Measurements from ENCODE around the gene TTLL9. TPM values are rescaled to one million over a fixed set of nuclear protein-coding genes. Genes with fewer than 3 reads are reported as not detected.

Gene TTLL9
- total and polyA plus RNA-seq, 8 donors, result 0.15 to 0.43 (median 0.18) TPM; not detected in 5

GRCh38 chr20:31870726-31871617 lies 538 bp downstream of the TTLL9 start:
- WGBS, 5 donors, result 6 to 13% (median 9%) methylated on average over 15 to 24 of the region's 24 CpGs
- TF ChIP-seq, protein P1, sequence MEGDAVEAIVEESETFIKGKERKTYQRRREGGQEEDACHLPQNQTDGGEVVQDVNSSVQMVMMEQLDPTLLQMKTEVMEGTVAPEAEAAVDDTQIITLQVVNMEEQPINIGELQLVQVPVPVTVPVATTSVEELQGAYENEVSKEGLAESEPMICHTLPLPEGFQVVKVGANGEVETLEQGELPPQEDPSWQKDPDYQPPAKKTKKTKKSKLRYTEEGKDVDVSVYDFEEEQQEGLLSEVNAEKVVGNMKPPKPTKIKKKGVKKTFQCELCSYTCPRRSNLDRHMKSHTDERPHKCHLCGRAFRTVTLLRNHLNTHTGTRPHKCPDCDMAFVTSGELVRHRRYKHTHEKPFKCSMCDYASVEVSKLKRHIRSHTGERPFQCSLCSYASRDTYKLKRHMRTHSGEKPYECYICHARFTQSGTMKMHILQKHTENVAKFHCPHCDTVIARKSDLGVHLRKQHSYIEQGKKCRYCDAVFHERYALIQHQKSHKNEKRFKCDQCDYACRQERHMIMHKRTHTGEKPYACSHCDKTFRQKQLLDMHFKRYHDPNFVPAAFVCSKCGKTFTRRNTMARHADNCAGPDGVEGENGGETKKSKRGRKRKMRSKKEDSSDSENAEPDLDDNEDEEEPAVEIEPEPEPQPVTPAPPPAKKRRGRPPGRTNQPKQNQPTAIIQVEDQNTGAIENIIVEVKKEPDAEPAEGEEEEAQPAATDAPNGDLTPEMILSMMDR (IDR thresholded peaks at IDR 0.05), result no peak
- TF ChIP-seq POLR2AphosphoS5 (IDR thresholded peaks at IDR 0.05), result no peak
- TF ChIP-seq POLR2A (IDR thresholded peaks at IDR 0.05), result no peak
- no peak for TF ChIP-seq EP300 (IDR thresholded peaks at IDR 0.05)

GRCh38 chr20:31871618-31871954 lies 1.2 kb downstream of the TTLL9 start:
- peaks cover 0 to 27% (median 20%) of the 10 kb centered on the region in 3 donors for H3K27me3 ChIP-seq
- no peak overlapping the region for H3K27ac ChIP-seq
- 85 to 98% (median 96%) methylated on average over 1 of the region's 1 CpG for WGBS, 5 donors
- no peak for DNase-seq
- intact Hi-C loops (cut with DNase I; ENCODE audit: low total_unique reads), result no loop called here
- no peak overlapping the region for H3K4me3 ChIP-seq
- H3K9me3 ChIP-seq, result no peaks in the 10 kb centered on the region
- peaks cover 6 to 24% (median 23%) of the 10 kb centered on the region in 4 donors for H3K4me1 ChIP-seq
- TF ChIP-seq EP300 (IDR thresholded peaks at IDR 0.05) (no peak), POLR2A (IDR thresholded peaks at IDR 0.05) (no peak), POLR2AphosphoS5 (IDR thresholded peaks at IDR 0.05) (no peak)
- TF ChIP-seq, protein P1 (IDR thresholded peaks at IDR 0.05), result no peak
- H3K36me3 ChIP-seq, result no peaks in the 10 kb centered on the region

More at GRCh38 chr20:31870726-31871617, 538 bp downstream of the TTLL9 start:
- no peaks in the 10 kb centered on the region for H3K36me3 ChIP-seq
- peaks cover 6 to 24% (median 23%) of the 10 kb centered on the region in 4 donors for H3K4me1 ChIP-seq
- peak overlapping the region; percentile 39 to 76 (median 69) for H3K27ac ChIP-seq
- no peaks in the 10 kb centered on the region for H3K9me3 ChIP-seq
- peak overlapping the region; percentile 60 to 93 (median 72) for H3K4me3 ChIP-seq
- peak; percentile 35 to 77 for DNase-seq
- intact Hi-C loops (cut with DNase I; ENCODE audit: low total_unique reads), result no loop called here
- H3K27me3 ChIP-seq, result peaks cover 0 to 27% (median 20%) of the 10 kb centered on the region in 3 donors

DNA sequence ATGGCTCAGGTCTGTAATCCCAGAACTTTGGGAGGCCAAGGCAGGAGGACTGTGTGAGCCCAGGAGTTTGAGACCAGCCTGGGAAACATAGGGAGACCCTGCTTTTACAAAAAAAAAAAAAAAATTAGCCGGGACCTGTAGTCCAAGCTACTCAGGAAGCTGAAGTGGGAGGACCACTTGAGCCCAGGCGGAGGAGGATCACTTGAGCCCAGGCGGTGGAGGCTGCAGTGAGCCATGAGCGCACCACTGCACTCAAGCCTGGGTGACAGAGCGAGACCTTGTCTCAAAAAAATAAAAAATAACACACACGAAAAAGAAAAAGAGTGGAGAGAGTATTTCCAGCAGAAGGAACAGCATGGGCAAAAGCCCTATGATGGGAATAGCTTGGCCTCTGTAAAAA lies 2.0 kb downstream of the TTLL9 start:
- peaks cover 6 to 24% (median 23%) of the 10 kb centered on the region in 4 donors for H3K4me1 ChIP-seq
- intact Hi-C loops (cut with DNase I; ENCODE audit: low total_unique reads), result no loop called here
- H3K9me3 ChIP-seq, result no peaks in the 10 kb centered on the region
- no peak overlapping the region for H3K27ac ChIP-seq
- H3K27me3 ChIP-seq, result peaks cover 0 to 27% (median 20%) of the 10 kb centered on the region in 3 donors
- no peak overlapping the region for H3K4me3 ChIP-seq
- no peak for TF ChIP-seq POLR2A (IDR thresholded peaks at IDR 0.05)
- TF ChIP-seq EP300 (IDR thresholded peaks at IDR 0.05), result no peak
- TF ChIP-seq, protein P1 (IDR thresholded peaks at IDR 0.05), result no peak
- TF ChIP-seq POLR2AphosphoS5 (IDR thresholded peaks at IDR 0.05), result no peak
- WGBS, 5 donors, result 73 to 90% (median 85%) methylated on average over 6 of the region's 6 CpGs
- DNase-seq, result no peak
- H3K36me3 ChIP-seq, result no peaks in the 10 kb centered on the region

DNA sequence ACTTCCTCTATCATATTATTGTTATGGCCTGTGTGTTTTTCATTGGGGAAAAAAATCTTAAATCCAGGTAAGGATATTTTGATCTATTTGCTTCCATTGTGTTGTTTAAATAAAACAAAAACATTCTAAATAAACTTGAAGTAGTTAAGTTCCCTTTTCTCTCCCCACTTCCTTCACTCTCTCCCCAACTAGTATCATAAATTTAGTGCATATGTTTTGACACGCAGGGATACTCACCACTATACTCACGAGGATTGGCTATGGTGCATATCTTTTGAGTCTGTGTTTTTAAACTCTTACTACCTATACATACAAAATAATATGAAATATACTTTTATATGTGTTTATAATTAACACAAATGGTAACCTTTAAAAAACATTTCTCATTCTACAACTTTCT lies 5.2 kb downstream of the TTLL9 start:
- peaks cover 0 to 18% (median 16%) of the 10 kb centered on the region in 4 donors for H3K4me1 ChIP-seq
- TF ChIP-seq EP300 (IDR thresholded peaks at IDR 0.05) (no peak), POLR2AphosphoS5 (IDR thresholded peaks at IDR 0.05) (no peak), POLR2A (IDR thresholded peaks at IDR 0.05) (no peak)
- TF ChIP-seq, protein P1 (IDR thresholded peaks at IDR 0.05), result no peak
- H3K36me3 ChIP-seq, result no peaks in the 10 kb centered on the region
- intact Hi-C loops (cut with DNase I; ENCODE audit: low total_unique reads), result no loop called here
- no peak for DNase-seq
- H3K27ac ChIP-seq, result no peak overlapping the region
- 61 to 78% (median 71%) methylated on average over 2 of the region's 2 CpGs for WGBS, 5 donors
- no peaks in the 10 kb centered on the region for H3K9me3 ChIP-seq
- peaks cover 0 to 6% (median under 1%) of the 10 kb centered on the region in 3 donors for H3K27me3 ChIP-seq
- H3K4me3 ChIP-seq, result no peak overlapping the region

Measured in stomach (tissue), 9 donors.